IPS-18a (cell line): Measurements from ENCODE around the gene CCDC107.
A peak's percentile ranks its signal among the peaks of the same experiment; 100 is the strongest.
"Not testable (repeated sequence)": the region's sequence is repeated elsewhere in the genome, so short reads cannot be mapped to it uniquely, and the experiment has no call there.

Source experiments
- H3K27ac ChIP-seq: one replicate; pipeline ENCODE4 v1.5.1; 2013; ENCODE audit warnings: low read length
- H3K27me3 ChIP-seq: one replicate; pipeline ENCODE4 v1.6.1; 2013; ENCODE audit warnings: mild to moderate bottlenecking, low read length; ENCODE audit not compliant: control insufficient read depth, insufficient read depth
- H3K36me3 ChIP-seq: one replicate; pipeline ENCODE4 v1.6.1; 2013; ENCODE audit warnings: low read depth, low read length; ENCODE audit not compliant: control insufficient read depth
- H3K4me1 ChIP-seq: one replicate; pipeline ENCODE4 v1.6.1; 2013; ENCODE audit warnings: low read depth, low read length; ENCODE audit not compliant: control insufficient read depth
- H3K4me3 ChIP-seq: one replicate; pipeline ENCODE4 v1.5.1; 2013; ENCODE audit warnings: low read length
- H3K9ac ChIP-seq: one replicate; pipeline ENCODE4 v1.6.1; 2013; ENCODE audit warnings: mild to moderate bottlenecking, low read length, moderate library complexity
- H3K9me3 ChIP-seq: one replicate; pipeline ENCODE4 v1.6.1; 2013; ENCODE audit warnings: low read depth, low read length; ENCODE audit not compliant: control insufficient read depth

CCDC107 gene, protein sequence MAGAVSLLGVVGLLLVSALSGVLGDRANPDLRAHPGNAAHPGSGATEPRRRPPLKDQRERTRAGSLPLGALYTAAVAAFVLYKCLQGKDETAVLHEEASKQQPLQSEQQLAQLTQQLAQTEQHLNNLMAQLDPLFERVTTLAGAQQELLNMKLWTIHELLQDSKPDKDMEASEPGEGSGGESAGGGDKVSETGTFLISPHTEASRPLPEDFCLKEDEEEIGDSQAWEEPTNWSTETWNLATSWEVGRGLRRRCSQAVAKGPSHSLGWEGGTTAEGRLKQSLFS

GRCh38 chr9:35658137-35658967 is at the start of gene CCDC107:
Gene CCDC107, plus strand, starts transcription at chr9:35658292. Its CDS starts 88 bp downstream, at chr9:35658380.
- Histone ChIP-seq H3K9me3 (no peaks in the 10 kb centered on the region), H3K27ac (peak within 1 kb of the TSS; percentile 92), H3K9ac (peak within 1 kb of the TSS; percentile 74), H3K36me3 (peaks cover 30% of the 10 kb centered on the region), H3K4me3 (peak within 1 kb of the TSS; percentile 95), H3K4me1 (peaks cover 9% of the 10 kb centered on the region), H3K27me3 (peaks cover 13% of the 10 kb centered on the region)

- Histone ChIP-seq H3K9ac (no peak overlapping the region), H3K9me3 (no peaks in the 10 kb centered on the region), H3K36me3 (peaks cover 15% of the 10 kb centered on the region), H3K4me1 (no peaks in the 10 kb centered on the region), H3K27ac (no peak overlapping the region), H3K4me3 (no peak overlapping the region), H3K27me3 (peaks cover 3% of the 10 kb centered on the region)
These were observed 48.9 kb upstream of the CCDC107 start for GRCh38 chr9:35609001-35609819.

GRCh38 chr9:35609820-35610163 is 48.3 kb upstream of the CCDC107 start:
- H3K4me3 ChIP-seq: no peak overlapping the region
- no peak overlapping the region for H3K27ac ChIP-seq
- H3K27me3 ChIP-seq: peaks cover 3% of the 10 kb centered on the region
- no peak overlapping the region for H3K9ac ChIP-seq
- peaks cover 15% of the 10 kb centered on the region for H3K36me3 ChIP-seq
- H3K9me3 ChIP-seq: no peaks in the 10 kb centered on the region
- H3K4me1 ChIP-seq: no peaks in the 10 kb centered on the region

GRCh38 chr9:35611230-35611797 is 46.8 kb upstream of the CCDC107 start:
- Histone ChIP-seq H3K9me3 (no peaks in the 10 kb centered on the region), H3K4me3 (no peak overlapping the region), H3K27me3 (peaks cover 10% of the 10 kb centered on the region), H3K4me1 (no peaks in the 10 kb centered on the region), H3K27ac (no peak overlapping the region), H3K36me3 (peaks cover 15% of the 10 kb centered on the region), H3K9ac (no peak overlapping the region)

DNA sequence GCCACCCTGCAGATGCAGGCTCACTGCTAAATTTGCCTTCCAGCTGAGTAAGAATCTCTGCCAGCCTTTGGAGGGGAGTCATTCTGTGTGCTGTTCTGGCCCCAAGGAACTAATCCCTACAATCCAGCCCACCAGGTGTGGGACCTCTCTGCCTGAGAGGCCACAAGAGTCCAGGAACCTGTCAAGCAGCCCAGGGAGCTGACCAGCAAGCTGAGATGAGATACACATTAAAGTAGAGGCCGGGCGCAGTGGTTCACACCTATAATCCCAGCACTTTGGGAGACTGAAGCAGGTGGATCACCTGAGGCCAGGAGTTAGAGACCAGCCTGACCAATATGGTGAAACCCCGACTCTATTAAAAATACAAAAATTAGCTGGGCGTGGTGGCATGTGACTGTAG is 46.0 kb upstream of the CCDC107 start:
- H3K27me3 ChIP-seq: peaks cover 18% of the 10 kb centered on the region
- not testable (repeated sequence) for H3K9ac ChIP-seq, H3K4me1 ChIP-seq, H3K9me3 ChIP-seq, H3K4me3 ChIP-seq, H3K27ac ChIP-seq
- H3K36me3 ChIP-seq: peaks cover 15% of the 10 kb centered on the region

- no peak overlapping the region for H3K27ac ChIP-seq
- no peak overlapping the region for H3K4me3 ChIP-seq
- no peaks in the 10 kb centered on the region for H3K9me3 ChIP-seq
- no peak overlapping the region for H3K9ac ChIP-seq
- H3K27me3 ChIP-seq: peaks cover 26% of the 10 kb centered on the region
- peaks cover 4% of the 10 kb centered on the region for H3K4me1 ChIP-seq
- H3K36me3 ChIP-seq: peaks cover 14% of the 10 kb centered on the region
These were observed 45.2 kb upstream of the CCDC107 start for GRCh38 chr9:35612843-35613242.

DNA sequence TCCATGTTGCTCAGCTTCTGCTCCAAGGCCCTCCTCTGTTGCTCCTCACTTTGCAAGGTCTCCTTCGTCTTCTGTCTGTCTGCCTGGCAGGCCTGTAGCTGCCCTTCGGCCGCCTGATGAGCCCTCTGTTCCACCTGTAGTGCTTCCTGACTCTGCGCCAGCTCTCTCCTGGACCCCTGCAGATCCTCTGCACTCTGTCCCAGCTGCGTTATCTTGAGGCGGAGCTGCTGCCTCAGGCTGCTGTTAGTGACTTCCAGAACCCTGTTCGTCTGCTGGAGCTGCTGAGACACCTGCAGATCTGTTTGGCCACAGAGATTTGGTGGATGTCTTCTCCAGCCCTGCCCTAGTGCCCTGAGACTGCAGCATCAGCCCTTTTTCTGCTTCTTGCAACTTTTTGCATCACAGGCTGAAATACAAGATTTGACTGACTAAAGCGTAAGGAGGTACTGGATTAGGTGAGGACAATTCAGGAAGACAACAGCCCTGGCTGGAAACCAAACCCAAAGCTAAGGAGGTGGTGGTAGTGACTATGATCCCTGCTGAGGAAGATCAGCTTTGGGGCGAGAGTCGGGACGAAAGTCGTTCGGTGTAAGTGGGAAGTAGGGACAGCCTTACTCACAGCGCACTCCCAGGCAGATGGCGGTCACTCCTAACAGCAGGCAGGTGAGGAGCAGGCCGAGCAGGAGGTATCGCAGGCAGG is 42.0 kb upstream of the CCDC107 start:
- Histone ChIP-seq H3K27me3 (peaks cover 30% of the 10 kb centered on the region), H3K27ac (no peak overlapping the region), H3K4me3 (peak overlapping the region; percentile 65), H3K4me1 (peaks cover 4% of the 10 kb centered on the region), H3K9me3 (no peaks in the 10 kb centered on the region), H3K36me3 (no peaks in the 10 kb centered on the region), H3K9ac (no peak overlapping the region)

DNA sequence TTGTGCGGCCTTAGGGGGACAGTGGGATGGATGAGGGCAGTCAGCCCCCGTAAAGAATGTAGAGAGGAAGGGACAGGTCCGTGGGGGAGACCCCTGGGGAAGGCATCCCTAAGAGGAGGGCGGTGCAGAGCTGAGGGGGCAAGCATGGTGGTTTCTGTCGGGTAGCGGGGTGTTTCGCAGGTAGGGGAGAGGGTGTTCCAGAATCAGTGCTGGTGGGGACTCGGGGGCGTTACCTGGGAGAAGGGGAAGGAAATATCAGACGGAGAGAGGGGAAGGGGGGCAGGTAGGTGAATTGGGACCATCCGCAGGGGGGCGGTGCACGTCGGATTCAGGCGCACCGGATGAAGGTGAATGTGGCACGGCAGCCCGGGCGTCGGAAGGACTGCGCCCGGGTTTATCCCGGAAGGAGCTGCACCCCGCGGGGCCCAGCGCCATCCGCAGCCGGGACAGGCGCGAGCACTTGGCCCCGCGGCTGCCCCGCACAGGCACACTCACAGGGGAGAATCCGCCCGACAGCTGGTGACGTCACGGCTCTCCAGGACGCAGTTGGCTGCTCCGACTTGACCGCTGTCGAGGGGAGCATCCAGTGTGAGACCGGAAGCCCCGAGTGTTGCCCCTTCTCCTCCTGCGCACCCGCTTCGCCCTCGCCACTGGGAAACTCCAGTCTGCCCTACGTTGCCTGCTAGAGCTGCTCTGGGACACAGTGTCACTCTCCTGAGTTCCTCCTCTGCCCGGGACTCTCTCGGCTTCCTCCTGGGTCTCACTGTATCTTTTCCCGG is 41.2 kb upstream of the CCDC107 start:
- Histone ChIP-seq H3K4me1 (peaks cover 4% of the 10 kb centered on the region), H3K9me3 (no peaks in the 10 kb centered on the region), H3K4me3 (peak overlapping the region; percentile 65), H3K27me3 (peaks cover 30% of the 10 kb centered on the region), H3K9ac (peak overlapping the region; percentile 30), H3K36me3 (no peaks in the 10 kb centered on the region), H3K27ac (no peak overlapping the region)

- peak overlapping the region; percentile 65 for H3K4me3 ChIP-seq
- H3K9me3 ChIP-seq: no peaks in the 10 kb centered on the region
- no peaks in the 10 kb centered on the region for H3K36me3 ChIP-seq
- H3K27ac ChIP-seq: no peak overlapping the region
- peaks cover 4% of the 10 kb centered on the region for H3K4me1 ChIP-seq
- peaks cover 30% of the 10 kb centered on the region for H3K27me3 ChIP-seq
- peak overlapping the region; percentile 30 for H3K9ac ChIP-seq
These were observed 40.5 kb upstream of the CCDC107 start for GRCh38 chr9:35617548-35617947.

- Histone ChIP-seq H3K9me3 (no peaks in the 10 kb centered on the region), H3K4me3 (peak within 1 kb of the TSS; percentile 65), H3K36me3 (no peaks in the 10 kb centered on the region), H3K27ac (no peak within 1 kb of the TSS), H3K4me1 (peaks cover 4% of the 10 kb centered on the region), H3K27me3 (peaks cover 30% of the 10 kb centered on the region), H3K9ac (peak within 1 kb of the TSS; percentile 30)
These were observed 39.8 kb upstream of the CCDC107 start, which contains the start of gene CD72 for GRCh38 chr9:35618325-35618727. Gene CD72, minus strand, starts transcription at chr9:35618413. Its CDS starts 110 bp downstream, at chr9:35618303.
